ENCODE measurements around the gene ANKEF1.
"Not testable (repeated sequence)": the region's sequence is repeated elsewhere in the genome, so short reads cannot be mapped to it uniquely, and the experiment has no call there.

ANKEF1 gene

GRCh38 chr20:10034717-10035571, at the start of gene ANKEF1:
Gene ANKEF1 (plus strand): TSS chr20:10034987. CDS start chr20:10038302, 3,315 bp downstream.
- DNase-seq = peak; percentile 86

GRCh38 chr20:9985281-9985680, 49.5 kb upstream of the ANKEF1 start:
- DNase-seq = no peak

- DNase-seq = no peak
Measured at GRCh38 chr20:9985773-9986172, 49.0 kb upstream of the ANKEF1 start.

- no peak for DNase-seq
Measured at GRCh38 chr20:9989066-9989724, 45.6 kb upstream of the ANKEF1 start.

GRCh38 chr20:9993137-9993536, 41.6 kb upstream of the ANKEF1 start:
- DNase-seq = no peak

- no peak for DNase-seq
Measured at GRCh38 chr20:9994676-9995075, 40.1 kb upstream of the ANKEF1 start.

- no peak for DNase-seq
Measured at GRCh38 chr20:9995510-9996272, 39.1 kb upstream of the ANKEF1 start.

GRCh38 chr20:9996944-9997343, 37.8 kb upstream of the ANKEF1 start:
- DNase-seq = no peak

GRCh38 chr20:9999645-10000044, 35.1 kb upstream of the ANKEF1 start:
- DNase-seq = no peak

GRCh38 chr20:10002866-10003265, 31.9 kb upstream of the ANKEF1 start:
- no peak for DNase-seq

- no peak for DNase-seq
Measured at GRCh38 chr20:10004900-10005299, 29.9 kb upstream of the ANKEF1 start.

- DNase-seq = no peak
Measured at GRCh38 chr20:10005885-10006284, 28.9 kb upstream of the ANKEF1 start.

GRCh38 chr20:10006447-10007090, 28.2 kb upstream of the ANKEF1 start:
- DNase-seq = no peak

GRCh38 chr20:10007158-10007557, 27.6 kb upstream of the ANKEF1 start:
- DNase-seq = no peak

- no peak for DNase-seq
Measured at GRCh38 chr20:10007747-10008146, 27.0 kb upstream of the ANKEF1 start.

GRCh38 chr20:10012464-10012863, 22.3 kb upstream of the ANKEF1 start:
- no peak for DNase-seq

- no peak for DNase-seq
Measured at GRCh38 chr20:10014431-10014830, 20.4 kb upstream of the ANKEF1 start.

- no peak for DNase-seq
Measured at GRCh38 chr20:10020937-10021336, 13.8 kb upstream of the ANKEF1 start.

GRCh38 chr20:10022625-10023024, 12.2 kb upstream of the ANKEF1 start:
- no peak for DNase-seq

- DNase-seq = no peak
Measured at GRCh38 chr20:10023911-10024310, 10.9 kb upstream of the ANKEF1 start.

- not testable (repeated sequence) for DNase-seq
Measured at GRCh38 chr20:10031451-10032215, 3.2 kb upstream of the ANKEF1 start.

GRCh38 chr20:10032269-10032668, 2.5 kb upstream of the ANKEF1 start:
- DNase-seq = not testable (repeated sequence)
